CD4-positive, alpha-beta T cell treated with Interleukin-12 subunit alpha and Interleukin-12 subunit beta, for 1 hour (primary cell): ENCODE results near the gene SGPP1.
"Not testable (repeated sequence)": the region's sequence is repeated elsewhere in the genome, so short reads cannot be mapped to it uniquely, and the experiment has no call there.

Experiments used
- DNase-seq: peaks from one replicate; pipeline ENCODE4 v3.0.0-alpha.2; 2020

The SGPP1 gene

GRCh38 chr14:63725786-63726460 lies 1.9 kb downstream of the SGPP1 start:
- no peak for DNase-seq

- no peak for DNase-seq
These were observed 10.2 kb downstream of the SGPP1 start for GRCh38 chr14:63717702-63718101.

GRCh38 chr14:63715360-63715759 lies 12.5 kb downstream of the SGPP1 start:
- no peak for DNase-seq

GRCh38 chr14:63713764-63714163 lies 14.1 kb downstream of the SGPP1 start:
- no peak for DNase-seq

- DNase-seq: no peak
These were observed 14.8 kb downstream of the SGPP1 start for GRCh38 chr14:63713058-63713457.

- no peak for DNase-seq
These were observed 15.7 kb downstream of the SGPP1 start for GRCh38 chr14:63712123-63712522.

GRCh38 chr14:63710497-63710896 lies 17.4 kb downstream of the SGPP1 start:
- DNase-seq: no peak

- no peak for DNase-seq
These were observed 18.3 kb downstream of the SGPP1 start for GRCh38 chr14:63709589-63709988.

- DNase-seq: no peak
These were observed 20.6 kb downstream of the SGPP1 start for GRCh38 chr14:63707216-63707615.

GRCh38 chr14:63705561-63706070 lies 22.2 kb downstream of the SGPP1 start:
- no peak for DNase-seq

- DNase-seq: not testable (repeated sequence)
These were observed 25.3 kb downstream of the SGPP1 start for GRCh38 chr14:63702530-63702929.

GRCh38 chr14:63701606-63702299 lies 26.1 kb downstream of the SGPP1 start:
- DNase-seq: no peak

GRCh38 chr14:63692310-63693020 lies 35.4 kb downstream of the SGPP1 start:
- no peak for DNase-seq

- DNase-seq: no peak
These were observed 38.7 kb downstream of the SGPP1 start for GRCh38 chr14:63689132-63689531.

- no peak for DNase-seq
These were observed 40.9 kb downstream of the SGPP1 start for GRCh38 chr14:63686926-63687325.

GRCh38 chr14:63685401-63685800 lies 42.5 kb downstream of the SGPP1 start:
- DNase-seq: no peak

GRCh38 chr14:63682727-63683593 lies 44.9 kb downstream of the SGPP1 start:
- no peak for DNase-seq

GRCh38 chr14:63678536-63678935 lies 49.3 kb downstream of the SGPP1 start:
- no peak for DNase-seq

- no peak for DNase-seq
These were observed 49.9 kb downstream of the SGPP1 start for GRCh38 chr14:63677891-63678379.

GRCh38 chr14:63676615-63677014 lies 51.2 kb downstream of the SGPP1 start:
- DNase-seq: no peak

- no peak for DNase-seq
These were observed 53.9 kb downstream of the SGPP1 start for GRCh38 chr14:63673886-63674497.

- DNase-seq: no peak
These were observed 54.6 kb downstream of the SGPP1 start for GRCh38 chr14:63673255-63673654.
